WTC11 (cell line): ENCODE measurements around the gene TBX15.

Source experiments
- ESRRA ChIP-seq: sonication (generic); formaldehyde crosslinking; IDR thresholded peaks from 2 replicates; pipeline ENCODE4 v1.8.1; 2022; ENCODE audit warnings: mild to moderate bottlenecking, missing genetic modification reagents, borderline replicate concordance
- NFYB ChIP-seq: sonication (generic); formaldehyde crosslinking; conservative IDR thresholded peaks from 2 replicates; pipeline ENCODE4 v1.8.0; 2022; ENCODE audit warnings: low read depth, missing genetic modification reagents
- NR2C2 ChIP-seq: sonication (generic); formaldehyde crosslinking; IDR thresholded peaks from 2 replicates; pipeline ENCODE4 v1.8.0; 2022; ENCODE audit warnings: mild to moderate bottlenecking, missing genetic modification reagents
- ZNF121 ChIP-seq: sonication (generic); formaldehyde crosslinking; IDR thresholded peaks from 2 replicates; pipeline ENCODE4 v1.8.0; 2023; ENCODE audit warnings: missing genetic modification reagents
- TF ChIP-seq, protein P1 (sequence below): sonication (generic); formaldehyde crosslinking; IDR thresholded peaks from 2 replicates; pipeline ENCODE4 v1.8.0; 2022; ENCODE audit warnings: mild to moderate bottlenecking, missing genetic modification reagents
- TF ChIP-seq, protein P2 (sequence below): fragments of 200-600 bp; IDR thresholded peaks from 2 replicates; pipeline ENCODE4 v1.8.0; 2022; ENCODE audit warnings: antibody characterized with exemption
- TF ChIP-seq, protein P3 (sequence below): sonication (generic); formaldehyde crosslinking; IDR thresholded peaks from 2 replicates; pipeline ENCODE4 v1.8.1; 2022; ENCODE audit warnings: low read depth, missing genetic modification reagents, borderline replicate concordance
- TF ChIP-seq, protein P4 (sequence below): sonication (generic); formaldehyde crosslinking; IDR thresholded peaks from 2 replicates; pipeline ENCODE4 v1.8.1; 2022; ENCODE audit warnings: mild to moderate bottlenecking, moderate library complexity, missing genetic modification reagents

DNA sequence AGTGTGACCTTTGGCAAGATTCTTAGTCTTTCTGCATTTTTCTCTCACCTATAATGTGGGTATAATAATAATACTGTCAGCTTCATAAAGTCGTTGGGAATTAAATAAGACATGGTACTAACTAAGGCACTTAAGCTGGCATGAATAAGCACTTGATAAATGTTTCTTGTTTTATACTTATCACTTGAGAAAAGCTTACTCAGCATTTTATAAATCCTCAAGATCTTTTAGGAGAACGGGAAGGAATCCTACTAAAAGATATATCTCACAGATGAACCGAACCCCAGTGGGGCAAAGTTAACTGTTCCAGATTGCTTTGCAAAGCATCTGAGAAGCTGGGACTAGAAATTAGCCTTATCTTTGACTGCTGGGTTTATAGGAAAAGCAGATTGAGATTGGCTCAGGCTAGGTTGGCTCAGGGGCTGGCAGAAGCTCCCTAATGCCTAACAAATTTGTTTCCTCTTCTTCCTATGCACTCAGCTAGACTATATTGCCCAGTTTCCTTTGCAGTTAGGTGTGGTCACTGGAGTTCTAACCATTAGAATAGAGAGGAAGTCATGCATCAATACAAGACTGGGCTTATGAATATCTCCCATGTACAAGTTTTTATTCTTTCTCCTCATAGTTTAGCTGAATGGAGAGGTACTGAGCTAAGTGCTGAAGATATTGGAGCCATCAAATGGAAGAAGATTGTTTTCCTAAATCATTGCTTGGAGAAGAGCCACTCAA, 110.3 kb downstream of the TBX15 start:
- TF ChIP-seq, protein P1, sequence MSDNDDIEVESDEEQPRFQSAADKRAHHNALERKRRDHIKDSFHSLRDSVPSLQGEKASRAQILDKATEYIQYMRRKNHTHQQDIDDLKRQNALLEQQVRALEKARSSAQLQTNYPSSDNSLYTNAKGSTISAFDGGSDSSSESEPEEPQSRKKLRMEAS = no peak
- TF ChIP-seq, protein P2, sequence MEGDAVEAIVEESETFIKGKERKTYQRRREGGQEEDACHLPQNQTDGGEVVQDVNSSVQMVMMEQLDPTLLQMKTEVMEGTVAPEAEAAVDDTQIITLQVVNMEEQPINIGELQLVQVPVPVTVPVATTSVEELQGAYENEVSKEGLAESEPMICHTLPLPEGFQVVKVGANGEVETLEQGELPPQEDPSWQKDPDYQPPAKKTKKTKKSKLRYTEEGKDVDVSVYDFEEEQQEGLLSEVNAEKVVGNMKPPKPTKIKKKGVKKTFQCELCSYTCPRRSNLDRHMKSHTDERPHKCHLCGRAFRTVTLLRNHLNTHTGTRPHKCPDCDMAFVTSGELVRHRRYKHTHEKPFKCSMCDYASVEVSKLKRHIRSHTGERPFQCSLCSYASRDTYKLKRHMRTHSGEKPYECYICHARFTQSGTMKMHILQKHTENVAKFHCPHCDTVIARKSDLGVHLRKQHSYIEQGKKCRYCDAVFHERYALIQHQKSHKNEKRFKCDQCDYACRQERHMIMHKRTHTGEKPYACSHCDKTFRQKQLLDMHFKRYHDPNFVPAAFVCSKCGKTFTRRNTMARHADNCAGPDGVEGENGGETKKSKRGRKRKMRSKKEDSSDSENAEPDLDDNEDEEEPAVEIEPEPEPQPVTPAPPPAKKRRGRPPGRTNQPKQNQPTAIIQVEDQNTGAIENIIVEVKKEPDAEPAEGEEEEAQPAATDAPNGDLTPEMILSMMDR = no peak
- TF ChIP-seq ESRRA (CRISPR knock-in tag) (no peak), NFYB (no peak), ZNF121 (CRISPR knock-in tag) (no peak), NR2C2 (CRISPR knock-in tag) (no peak)
- TF ChIP-seq, protein P3, sequence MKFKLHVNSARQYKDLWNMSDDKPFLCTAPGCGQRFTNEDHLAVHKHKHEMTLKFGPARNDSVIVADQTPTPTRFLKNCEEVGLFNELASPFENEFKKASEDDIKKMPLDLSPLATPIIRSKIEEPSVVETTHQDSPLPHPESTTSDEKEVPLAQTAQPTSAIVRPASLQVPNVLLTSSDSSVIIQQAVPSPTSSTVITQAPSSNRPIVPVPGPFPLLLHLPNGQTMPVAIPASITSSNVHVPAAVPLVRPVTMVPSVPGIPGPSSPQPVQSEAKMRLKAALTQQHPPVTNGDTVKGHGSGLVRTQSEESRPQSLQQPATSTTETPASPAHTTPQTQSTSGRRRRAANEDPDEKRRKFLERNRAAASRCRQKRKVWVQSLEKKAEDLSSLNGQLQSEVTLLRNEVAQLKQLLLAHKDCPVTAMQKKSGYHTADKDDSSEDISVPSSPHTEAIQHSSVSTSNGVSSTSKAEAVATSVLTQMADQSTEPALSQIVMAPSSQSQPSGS = no peak
- TF ChIP-seq, protein P4, sequence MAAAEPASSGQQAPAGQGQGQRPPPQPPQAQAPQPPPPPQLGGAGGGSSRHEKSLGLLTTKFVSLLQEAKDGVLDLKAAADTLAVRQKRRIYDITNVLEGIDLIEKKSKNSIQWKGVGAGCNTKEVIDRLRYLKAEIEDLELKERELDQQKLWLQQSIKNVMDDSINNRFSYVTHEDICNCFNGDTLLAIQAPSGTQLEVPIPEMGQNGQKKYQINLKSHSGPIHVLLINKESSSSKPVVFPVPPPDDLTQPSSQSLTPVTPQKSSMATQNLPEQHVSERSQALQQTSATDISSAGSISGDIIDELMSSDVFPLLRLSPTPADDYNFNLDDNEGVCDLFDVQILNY (CRISPR knock-in tag) = no peak
